B cell (primary cell): ENCODE measurements around the gene ZNF652. TPM values are rescaled to one million over a fixed set of nuclear protein-coding genes. Genes with fewer than 3 reads are reported as not detected.
"Not testable (repeated sequence)": the region's sequence is repeated elsewhere in the genome, so short reads cannot be mapped to it uniquely, and the experiment has no call there.

Source experiments
- ATAC-seq: fragments of 200-7000 bp; cut with Tn5 transposase; one replicate; pipeline ENCODE4 v1.10.0; 2021; ENCODE audit warnings: low read depth, mild to moderate bottlenecking, moderate number of reproducible peaks, moderate library complexity
- CTCF ChIA-PET: fragments of 350-600 bp; sonication (Branson Sonifier 250); formaldehyde crosslinking; loops from one replicate; lab custom pipeline; 2021; ENCODE audit warnings: antibody characterized with exemption, inconsistent platforms; lab: Charles Lee
- POLR2A ChIA-PET: fragments of 350-600 bp; sonication (Branson Sonifier 250); formaldehyde crosslinking; loops from one replicate; lab custom pipeline; 2021; ENCODE audit warnings: antibody characterized with exemption; lab: Charles Lee
- DNase-seq: peaks from one replicate; pipeline ENCODE4 v3.0.0; 2013
- H2AFZ ChIP-seq: 2 replicates; pipeline ENCODE4 v1.6.1; 2012; ENCODE audit warnings: mild to moderate bottlenecking, low read depth, low read length; ENCODE audit not compliant: insufficient read depth, poor library complexity, severe bottlenecking
- H3K27ac ChIP-seq, 2 donors: 1 replicate in 1 of 2; 2 replicates in 1 of 2; pipeline ENCODE4 v1.5.1; 2012 to 2013; ENCODE audit warnings: low read length in 2 of 2, mild to moderate bottlenecking in 2 of 2, moderate library complexity in 1 of 2
- H3K27me3 ChIP-seq, 4 experiments: fragments of 200-600 bp in 1 of 4; sonication (generic) in 1 of 4; replicated peaks in 1 of 4; 1 replicate in 2 of 4; 2 replicates in 2 of 4; pipeline versions ENCODE4 v1.6.1 to v1.7.0; 2013 to 2016; ENCODE audit warnings: low read length in 3 of 4, mild to moderate bottlenecking in 2 of 4, mixed read lengths in 1 of 4, moderate library complexity in 1 of 4; ENCODE audit not compliant: insufficient read depth in 4 of 4, control insufficient read depth in 3 of 4; ENCODE audit errors: control extremely low read depth in 1 of 4
- H3K36me3 ChIP-seq, 2 experiments: replicated peaks in 1 of 2; 1 replicate in 1 of 2; 2 replicates in 1 of 2; pipeline versions ENCODE4 v1.6.1 to v1.7.1; 2013; ENCODE audit warnings: low read length in 1 of 2; ENCODE audit not compliant: insufficient read depth in 2 of 2, control insufficient read depth in 1 of 2; ENCODE audit errors: control extremely low read depth in 1 of 2, extremely low read depth in 1 of 2
- H3K4me1 ChIP-seq, 2 donors: fragments of 200-600 bp in 1 of 2; sonication (generic) in 1 of 2; 1 replicate in 1 of 2; 2 replicates in 1 of 2; pipeline versions ENCODE4 v1.5.1 to v1.6.1; 2013 to 2017; ENCODE audit warnings: low read length in 2 of 2; ENCODE audit not compliant: control insufficient read depth in 2 of 2, insufficient read depth in 2 of 2
- H3K4me2 ChIP-seq: replicated peaks from 2 replicates; pipeline ENCODE3; 2012; ENCODE audit warnings: mild to moderate bottlenecking, low read depth, low read length; ENCODE audit not compliant: poor library complexity, severe bottlenecking
- H3K4me3 ChIP-seq, 5 experiments: fragments of 200-600 bp in 1 of 5; sonication (generic) in 1 of 5; 1 replicate in 3 of 5; 2 replicates in 2 of 5; pipeline versions ENCODE4 v1.5.1 to v1.7.0; 2011 to 2016; ENCODE audit warnings: low read length in 4 of 5, mild to moderate bottlenecking in 4 of 5, low read depth in 2 of 5, control low read depth in 1 of 5, moderate library complexity in 1 of 5; ENCODE audit not compliant: insufficient read depth in 1 of 5; ENCODE audit errors: control extremely low read depth in 1 of 5, extremely low read depth in 1 of 5
- H3K79me2 ChIP-seq: fragments of 200-600 bp; sonication (generic); one replicate; pipeline ENCODE4 v1.6.0; 2016; ENCODE audit warnings: low read length; ENCODE audit not compliant: control insufficient read depth, insufficient read depth
- H3K9ac ChIP-seq: fragments of 200-600 bp; sonication (generic); 2 replicates; pipeline ENCODE4 v1.6.1; 2017; ENCODE audit warnings: mild to moderate bottlenecking, low read length, moderate library complexity
- H3K9me3 ChIP-seq, 3 donors: one replicate each; pipeline versions ENCODE4 v1.6.1 to v1.7.1; 2013; ENCODE audit warnings: low read length in 2 of 3; ENCODE audit not compliant: control insufficient read depth in 2 of 3, insufficient read depth in 1 of 3; ENCODE audit errors: control extremely low read depth in 1 of 3
- H4K20me1 ChIP-seq: 2 replicates; pipeline ENCODE4 v1.6.0; 2012; ENCODE audit warnings: mild to moderate bottlenecking, low read length; ENCODE audit not compliant: insufficient read depth, control insufficient read depth, poor library complexity, severe bottlenecking
- H3K27ac Mint-ChIP-seq: one replicate; pipeline ENCODE4 v1.8.0; 2021; ENCODE audit warnings: mixed read lengths
- H3K27me3 Mint-ChIP-seq: one replicate; pipeline ENCODE4 v1.8.0; 2021; ENCODE audit warnings: mixed read lengths
- H3K4me1 Mint-ChIP-seq: one replicate; pipeline ENCODE4 v1.8.0; 2021; ENCODE audit warnings: mixed read lengths
- H3K4me3 Mint-ChIP-seq: one replicate; pipeline ENCODE4 v1.8.0; 2021; ENCODE audit warnings: mixed read lengths
- H3K9me3 Mint-ChIP-seq: one replicate; pipeline ENCODE4 v1.8.0; 2022; ENCODE audit warnings: mixed read lengths; ENCODE audit not compliant: insufficient read depth
- CTCF ChIP-seq: fragments of 200-600 bp; IDR thresholded peaks from one replicate; pipeline ENCODE4 v1.8.0; 2022; ENCODE audit warnings: antibody characterized with exemption, mild to moderate bottlenecking
- EZH2 ChIP-seq: IDR thresholded peaks from 2 replicates; pipeline ENCODE4 v1.6.1; 2012; ENCODE audit warnings: borderline replicate concordance, low read depth, mild to moderate bottlenecking, moderate library complexity, low read length; ENCODE audit not compliant: insufficient read depth, poor library complexity, severe bottlenecking
- WGBS: methylation state at CpG from one replicate; pipeline ENCODE4 v1.1.5; 2013; ENCODE audit warnings: missing lambda C conversion rate; ENCODE audit not compliant: insufficient coverage; 5-methylcytosine and 5-hydroxymethylcytosine counted together
- intact Hi-C: fragments of 100-400 bp; cut with micrococcal nuclease; formaldehyde crosslinking; loops from one replicate; pipeline ENCODE4 v1.10.0; 2022
- polyA plus RNA-seq: library from polyadenylated mRNA; depleted of rRNA; stranded (reverse); fragments of >200 nt; gene quantifications from 2 replicates; pipeline ENCODE4 v1.2.3, GENCODE V29; 2012
- total RNA-seq, 2 donors: library from RNA; stranded (reverse); fragments of 120-200 nt in 1 of 2; gene quantifications; 1 replicate in 1 of 2; 2 replicates in 1 of 2; pipeline versions ENCODE4 v1.2.3 to v1.2.4, GENCODE V29; 2013 to 2022

ZNF652 gene
- total and polyA plus RNA-seq, 2 donors (not counting 1 experiment from before 2014, with no cell fraction given) = 19.4 to 86.2 TPM

DNA sequence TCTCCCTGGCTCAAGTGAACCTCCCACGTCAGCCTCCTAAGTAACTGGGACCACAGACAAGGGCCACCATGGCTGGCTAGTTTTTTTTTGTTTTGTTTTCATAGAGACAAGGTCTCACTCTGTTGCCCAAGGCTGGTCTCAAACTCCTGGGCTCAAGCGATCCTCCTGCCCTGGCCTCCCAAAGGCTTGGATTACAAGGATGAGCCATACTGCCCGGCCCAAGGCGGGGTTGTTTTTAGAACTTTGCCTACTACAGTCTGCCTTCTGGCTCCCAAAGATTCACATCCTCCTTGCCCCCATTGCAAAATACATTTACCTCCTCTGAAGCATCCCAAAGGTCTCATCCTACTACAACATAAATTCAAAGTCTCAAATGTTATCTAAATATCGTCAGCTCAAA, 82.0 kb downstream of the ZNF652 start:
- Histone ChIP-seq H3K9me3 (no peaks in the 10 kb centered on the region), H3K27me3 (no peaks in the 10 kb centered on the region), H3K27ac (no peak overlapping the region), H2AFZ (no peak overlapping the region), H3K4me2 (no peak overlapping the region), H3K9ac (no peak overlapping the region), H4K20me1 (no peaks in the 10 kb centered on the region), H3K79me2 (no peaks in the 10 kb centered on the region), H3K36me3 (no peaks in the 10 kb centered on the region), H3K4me3 (no peak overlapping the region), H3K4me1 (no peaks in the 10 kb centered on the region)
- CTCF ChIA-PET = interaction anchor here (1.0 kb wide), 1 partner anchor 56 kb away, joined by 3 read pairs; no protein-coding TSS in a partner anchor
- ATAC-seq = no peak
- peaks cover 11% of the 10 kb centered on the region for H3K27me3 Mint-ChIP-seq
- POLR2A ChIA-PET = no interaction called here
- H3K4me3 Mint-ChIP-seq = no peak overlapping the region
- intact Hi-C loops = no loop called here
- no peaks in the 10 kb centered on the region for H3K9me3 Mint-ChIP-seq
- 95% methylated on average over 3 of the region's 5 CpGs for WGBS
- no peaks in the 10 kb centered on the region for H3K4me1 Mint-ChIP-seq
- H3K27ac Mint-ChIP-seq = no peak overlapping the region
- TF ChIP-seq CTCF (no peak), EZH2 (no peak)
- DNase-seq = no peak

GRCh38 chr17:49279263-49280015, 82.6 kb downstream of the ZNF652 start:
- H3K79me2 ChIP-seq, H3K27ac ChIP-seq, H3K9ac ChIP-seq, POLR2A ChIA-PET, H3K4me3 Mint-ChIP-seq, ATAC-seq, H3K9me3 Mint-ChIP-seq, H3K4me3 ChIP-seq, intact Hi-C loops, H3K4me1 ChIP-seq, H2AFZ ChIP-seq, H3K9me3 ChIP-seq, H3K27me3 ChIP-seq, H3K27ac Mint-ChIP-seq, H3K36me3 ChIP-seq, H4K20me1 ChIP-seq, DNase-seq, H3K4me1 Mint-ChIP-seq, CTCF ChIA-PET, H3K4me2 ChIP-seq: not testable (repeated sequence)
- H3K27me3 Mint-ChIP-seq = peaks cover 11% of the 10 kb centered on the region
- WGBS = 98% methylated on average over 6 of the region's 11 CpGs
